Left ventricle myocardium inferior (tissue), 1 donor: ENCODE data around the gene KRT6B. TPM values are rescaled to one million over a fixed set of nuclear protein-coding genes. Genes with fewer than 3 reads are reported as not detected.

Experiments used
- DNase-seq: peaks from one replicate; pipeline ENCODE4 v3.0.0-alpha.2; 2020
- H3K27ac ChIP-seq: fragments of 200-600 bp; replicated peaks from 2 replicates; pipeline ENCODE4 v1.8.0; 2021
- H3K27me3 ChIP-seq: fragments of 200-600 bp; 2 replicates; pipeline ENCODE4 v1.8.0; 2021; ENCODE audit warnings: low read depth
- H3K36me3 ChIP-seq: fragments of 200-600 bp; 2 replicates; pipeline ENCODE4 v1.8.0; 2021
- H3K4me1 ChIP-seq: fragments of 200-600 bp; 2 replicates; pipeline ENCODE4 v1.8.0; 2021
- H3K4me3 ChIP-seq: fragments of 200-600 bp; 2 replicates; pipeline ENCODE4 v1.8.0; 2021; ENCODE audit warnings: mild to moderate bottlenecking, moderate library complexity
- H3K9me3 ChIP-seq: fragments of 200-600 bp; replicated peaks from 2 replicates; pipeline ENCODE4 v1.8.0; 2021
- intact Hi-C: fragments of 100-400 bp; cut with micrococcal nuclease; formaldehyde crosslinking; loops from one replicate; pipeline ENCODE4 v1.11.0; 2022
- total RNA-seq: library from RNA; stranded (reverse); fragmentation: NEBNext Ultra II Directional; extraction: Animal tissue kit (Norgen Biotek cat#: 25700); gene quantifications from one replicate; pipeline ENCODE4 v1.2.1, GENCODE V29; 2021
- TF ChIP-seq, protein P1 (sequence below): fragments of 200-600 bp; IDR thresholded peaks from 2 replicates; pipeline ENCODE4 v1.8.0; 2021; ENCODE audit warnings: antibody characterized with exemption, mild to moderate bottlenecking, borderline replicate concordance
- donor health status: DM: no; HTN: yes; CAD: no; lungs with severe emphysema.

The KRT6B gene
- total RNA-seq, 1 donor from 2014 or later, result not detected

DNA sequence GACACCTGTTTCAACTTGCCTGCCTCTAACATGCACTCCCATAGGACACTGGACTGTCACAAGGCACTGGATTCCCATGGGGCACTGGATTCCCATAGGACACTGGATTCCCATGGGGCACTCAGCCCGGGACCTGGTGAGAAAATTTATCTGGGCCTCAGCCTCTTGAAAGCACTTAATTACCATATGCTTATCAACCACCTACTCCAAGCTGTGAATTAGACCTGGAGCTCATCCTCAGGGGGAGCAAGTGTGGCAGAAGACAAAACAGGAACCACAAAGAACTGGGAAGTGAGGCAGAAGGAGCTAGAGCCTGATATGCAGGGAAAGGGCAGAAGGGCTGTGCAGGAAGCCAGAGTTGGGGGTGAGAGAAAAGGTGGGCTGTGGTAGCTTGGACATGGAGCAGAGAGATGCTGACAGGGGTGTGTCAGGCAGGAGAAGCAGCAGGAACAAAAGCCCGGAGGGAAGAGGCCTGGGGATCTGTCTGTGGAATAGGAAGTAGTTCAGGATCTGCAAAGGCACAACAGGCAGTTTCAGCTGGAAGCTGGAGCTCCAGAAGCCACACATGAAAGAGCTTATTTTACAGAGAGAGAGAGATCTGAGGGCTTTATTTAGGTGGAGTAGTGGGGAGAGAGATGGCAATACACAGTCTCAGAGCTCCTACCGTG, 48.9 kb downstream of the KRT6B start:
- DNase-seq, result no peak
- Histone ChIP-seq H3K27ac (no peak overlapping the region), H3K9me3 (no peaks in the 10 kb centered on the region), H3K36me3 (no peaks in the 10 kb centered on the region), H3K4me1 (no peaks in the 10 kb centered on the region), H3K27me3 (peaks cover 69% of the 10 kb centered on the region), H3K4me3 (no peak overlapping the region)
- intact Hi-C loops, result no loop called here
- TF ChIP-seq, protein P1, sequence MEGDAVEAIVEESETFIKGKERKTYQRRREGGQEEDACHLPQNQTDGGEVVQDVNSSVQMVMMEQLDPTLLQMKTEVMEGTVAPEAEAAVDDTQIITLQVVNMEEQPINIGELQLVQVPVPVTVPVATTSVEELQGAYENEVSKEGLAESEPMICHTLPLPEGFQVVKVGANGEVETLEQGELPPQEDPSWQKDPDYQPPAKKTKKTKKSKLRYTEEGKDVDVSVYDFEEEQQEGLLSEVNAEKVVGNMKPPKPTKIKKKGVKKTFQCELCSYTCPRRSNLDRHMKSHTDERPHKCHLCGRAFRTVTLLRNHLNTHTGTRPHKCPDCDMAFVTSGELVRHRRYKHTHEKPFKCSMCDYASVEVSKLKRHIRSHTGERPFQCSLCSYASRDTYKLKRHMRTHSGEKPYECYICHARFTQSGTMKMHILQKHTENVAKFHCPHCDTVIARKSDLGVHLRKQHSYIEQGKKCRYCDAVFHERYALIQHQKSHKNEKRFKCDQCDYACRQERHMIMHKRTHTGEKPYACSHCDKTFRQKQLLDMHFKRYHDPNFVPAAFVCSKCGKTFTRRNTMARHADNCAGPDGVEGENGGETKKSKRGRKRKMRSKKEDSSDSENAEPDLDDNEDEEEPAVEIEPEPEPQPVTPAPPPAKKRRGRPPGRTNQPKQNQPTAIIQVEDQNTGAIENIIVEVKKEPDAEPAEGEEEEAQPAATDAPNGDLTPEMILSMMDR, result no peak

DNA sequence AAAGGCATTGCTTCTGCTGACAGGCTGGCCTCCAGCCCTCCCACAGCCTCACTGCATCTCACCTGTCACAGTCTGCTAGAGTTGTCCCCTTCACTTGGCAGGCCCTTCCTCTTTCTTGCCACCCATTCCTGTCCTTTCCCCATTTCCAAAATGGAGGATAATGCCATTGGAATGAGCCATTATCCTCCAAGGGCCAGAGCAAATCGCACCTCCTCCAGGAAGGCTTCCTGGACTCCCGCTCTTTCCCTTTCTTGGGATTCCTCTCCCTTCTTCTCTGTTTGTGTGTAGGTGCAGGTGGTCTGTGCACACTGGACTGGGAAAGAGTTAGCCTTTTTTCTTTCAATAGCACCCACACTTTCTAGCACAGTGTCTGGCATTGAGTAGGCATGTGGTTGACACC, 49.6 kb downstream of the KRT6B start:
- no peak for DNase-seq
- intact Hi-C loops, result no loop called here
- H3K4me3 ChIP-seq, result no peak overlapping the region
- H3K27ac ChIP-seq, result no peak overlapping the region
- TF ChIP-seq, protein P1, result no peak
- no peaks in the 10 kb centered on the region for H3K36me3 ChIP-seq
- peaks cover 69% of the 10 kb centered on the region for H3K27me3 ChIP-seq
- H3K4me1 ChIP-seq, result no peaks in the 10 kb centered on the region
- H3K9me3 ChIP-seq, result no peaks in the 10 kb centered on the region

DNA sequence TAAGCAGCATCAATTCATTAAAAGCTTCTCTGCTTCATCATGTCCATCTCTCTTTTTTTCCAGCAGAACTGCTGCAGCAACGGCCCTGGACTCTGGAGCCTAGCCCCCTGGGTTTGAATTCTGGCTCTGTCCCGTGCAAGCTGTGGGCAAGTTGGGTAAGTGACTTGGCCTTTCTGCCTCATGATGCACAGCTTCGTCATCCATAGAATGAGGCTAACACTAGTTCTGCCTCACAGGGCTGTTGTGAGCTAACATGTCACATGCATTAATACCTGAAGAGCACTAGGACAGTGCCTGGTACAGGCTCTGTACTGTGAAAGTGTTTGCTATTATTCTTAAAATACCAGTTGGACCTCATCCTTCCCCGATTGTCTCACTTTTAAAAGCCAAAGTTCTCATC, 50.0 kb downstream of the KRT6B start:
- H3K4me3 ChIP-seq, result no peak overlapping the region
- peaks cover 71% of the 10 kb centered on the region for H3K27me3 ChIP-seq
- H3K9me3 ChIP-seq, result no peaks in the 10 kb centered on the region
- no peak overlapping the region for H3K27ac ChIP-seq
- H3K4me1 ChIP-seq, result no peaks in the 10 kb centered on the region
- TF ChIP-seq, protein P1, result no peak
- intact Hi-C loops, result no loop called here
- no peak for DNase-seq
- H3K36me3 ChIP-seq, result no peaks in the 10 kb centered on the region

DNA sequence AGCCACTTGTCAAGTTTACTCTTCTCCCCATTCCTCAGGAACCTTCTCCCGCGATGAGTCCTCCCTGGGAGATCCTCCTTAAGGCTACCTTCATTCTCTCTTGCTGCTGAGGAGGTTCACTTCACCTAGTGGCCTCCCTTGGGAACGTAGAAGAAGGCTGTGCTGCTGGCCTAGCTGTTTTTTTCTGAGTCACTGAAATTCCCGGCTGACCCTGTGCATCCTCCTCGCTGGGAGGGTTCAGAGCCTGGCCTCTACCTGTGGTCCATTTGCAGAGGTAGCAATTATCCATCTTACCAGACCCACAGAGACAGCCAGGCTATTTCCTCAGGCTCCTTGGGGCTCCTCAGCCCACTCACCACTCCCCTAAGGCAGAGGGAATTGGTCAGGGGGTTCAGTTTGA, 50.4 kb downstream of the KRT6B start:
- intact Hi-C loops, result no loop called here
- DNase-seq, result no peak
- H3K4me3 ChIP-seq, result no peak overlapping the region
- no peaks in the 10 kb centered on the region for H3K36me3 ChIP-seq
- H3K4me1 ChIP-seq, result no peaks in the 10 kb centered on the region
- H3K27ac ChIP-seq, result no peak overlapping the region
- peaks cover 69% of the 10 kb centered on the region for H3K27me3 ChIP-seq
- no peaks in the 10 kb centered on the region for H3K9me3 ChIP-seq
- TF ChIP-seq, protein P1, result no peak

DNA sequence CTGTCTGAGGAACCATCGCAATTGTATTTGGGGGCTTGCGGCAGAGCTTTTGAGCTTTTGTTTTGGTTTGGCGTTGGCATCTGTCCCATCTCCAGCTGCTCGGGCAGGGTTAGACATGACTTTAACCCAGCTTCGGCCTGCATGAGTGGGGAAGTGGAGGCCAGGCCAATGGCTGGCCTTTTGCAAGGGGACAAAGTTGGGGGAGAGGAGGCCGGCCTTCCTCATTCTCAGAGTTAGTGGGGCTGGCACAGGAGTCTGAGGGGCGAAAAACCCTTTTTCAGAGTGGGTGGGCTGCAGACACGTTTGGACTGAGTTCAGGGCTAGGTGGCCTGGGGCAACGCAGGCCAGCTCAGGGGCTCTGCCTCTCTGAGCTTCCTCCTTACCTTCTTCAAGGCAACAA, 51.0 kb downstream of the KRT6B start:
- Histone ChIP-seq H3K9me3 (no peaks in the 10 kb centered on the region), H3K36me3 (no peaks in the 10 kb centered on the region), H3K4me3 (no peak overlapping the region), H3K27ac (no peak overlapping the region), H3K27me3 (peaks cover 70% of the 10 kb centered on the region), H3K4me1 (no peaks in the 10 kb centered on the region)
- no peak for DNase-seq
- TF ChIP-seq, protein P1, result no peak
- intact Hi-C loops, result no loop called here
